ENCODE results near the gene LHCGR.

- no peak for TF ChIP-seq POLR2A (IDR thresholded peaks at IDR 0.05)
- TF ChIP-seq CTCF (IDR thresholded peaks at IDR 0.05) = no peak
- TF ChIP-seq POLR2AphosphoS5 (IDR thresholded peaks at IDR 0.05) = no peak
- no peak for TF ChIP-seq EP300 (IDR thresholded peaks at IDR 0.05)
These were observed 36.5 kb upstream of the LHCGR start for GRCh38 chr2:48792030-48792429.

Measured in stomach (tissue), 4 donors.